Uterus (tissue), 2 donors: ENCODE measurements around the gene CELF4.

ENCODE experiments used
- POLR2A ChIP-seq, 2 donors: fragments of 450-650 bp; IDR thresholded peaks; one replicate each; pipeline ENCODE4 v1.6.1; 2016; ENCODE audit warnings: antibody characterized with exemption in 2 of 2, mild to moderate bottlenecking in 1 of 2, moderate library complexity in 1 of 2
- TF ChIP-seq, protein P1 (sequence below), 4 experiments: fragments of 200-600 bp in 2 of 4; fragments of 450-650 bp in 2 of 4; sonication (generic) in 2 of 4; IDR thresholded peaks; one replicate each; pipeline ENCODE4 v1.5.1; 2016 to 2019; ENCODE audit warnings: antibody characterized with exemption in 4 of 4, mild to moderate bottlenecking in 2 of 4, moderate library complexity in 1 of 4

DNA sequence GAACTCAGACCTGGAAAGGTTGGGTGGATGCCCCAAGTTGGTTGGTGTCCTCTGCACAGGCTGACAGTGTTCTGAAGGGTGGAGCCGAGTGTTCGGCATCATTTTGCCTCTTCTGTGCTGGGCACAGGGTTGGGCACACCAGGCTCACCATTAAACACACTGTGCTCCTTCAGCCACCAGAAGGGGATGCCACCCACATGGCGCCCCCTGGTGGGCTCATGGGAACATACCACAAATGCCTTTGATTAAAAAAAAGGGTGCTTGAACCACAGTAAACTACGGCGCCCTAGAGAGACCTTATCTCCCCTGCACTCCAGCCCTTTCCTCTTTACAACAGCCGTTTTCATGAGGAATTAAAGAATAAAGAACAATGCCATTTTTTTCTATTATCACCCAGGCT lies 89.4 kb downstream of the CELF4 start:
- TF ChIP-seq, protein P1, sequence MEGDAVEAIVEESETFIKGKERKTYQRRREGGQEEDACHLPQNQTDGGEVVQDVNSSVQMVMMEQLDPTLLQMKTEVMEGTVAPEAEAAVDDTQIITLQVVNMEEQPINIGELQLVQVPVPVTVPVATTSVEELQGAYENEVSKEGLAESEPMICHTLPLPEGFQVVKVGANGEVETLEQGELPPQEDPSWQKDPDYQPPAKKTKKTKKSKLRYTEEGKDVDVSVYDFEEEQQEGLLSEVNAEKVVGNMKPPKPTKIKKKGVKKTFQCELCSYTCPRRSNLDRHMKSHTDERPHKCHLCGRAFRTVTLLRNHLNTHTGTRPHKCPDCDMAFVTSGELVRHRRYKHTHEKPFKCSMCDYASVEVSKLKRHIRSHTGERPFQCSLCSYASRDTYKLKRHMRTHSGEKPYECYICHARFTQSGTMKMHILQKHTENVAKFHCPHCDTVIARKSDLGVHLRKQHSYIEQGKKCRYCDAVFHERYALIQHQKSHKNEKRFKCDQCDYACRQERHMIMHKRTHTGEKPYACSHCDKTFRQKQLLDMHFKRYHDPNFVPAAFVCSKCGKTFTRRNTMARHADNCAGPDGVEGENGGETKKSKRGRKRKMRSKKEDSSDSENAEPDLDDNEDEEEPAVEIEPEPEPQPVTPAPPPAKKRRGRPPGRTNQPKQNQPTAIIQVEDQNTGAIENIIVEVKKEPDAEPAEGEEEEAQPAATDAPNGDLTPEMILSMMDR (IDR thresholded peaks at IDR 0.05): no peak
- no peak for TF ChIP-seq POLR2A (IDR thresholded peaks at IDR 0.05)
